HG03103 (cell line): Measurements from ENCODE around the gene ARMC9.
"Not testable (repeated sequence)": the region's sequence is repeated elsewhere in the genome, so short reads cannot be mapped to it uniquely, and the experiment has no call there.

Source experiments
- ATAC-seq: cut with Tn5 transposase; IDR thresholded peaks from one replicate; pipeline ENCODE4 v1.9.1; 2021; ENCODE audit warnings: low read depth; ENCODE audit not compliant: unreplicated experiment

The ARMC9 gene

DNA sequence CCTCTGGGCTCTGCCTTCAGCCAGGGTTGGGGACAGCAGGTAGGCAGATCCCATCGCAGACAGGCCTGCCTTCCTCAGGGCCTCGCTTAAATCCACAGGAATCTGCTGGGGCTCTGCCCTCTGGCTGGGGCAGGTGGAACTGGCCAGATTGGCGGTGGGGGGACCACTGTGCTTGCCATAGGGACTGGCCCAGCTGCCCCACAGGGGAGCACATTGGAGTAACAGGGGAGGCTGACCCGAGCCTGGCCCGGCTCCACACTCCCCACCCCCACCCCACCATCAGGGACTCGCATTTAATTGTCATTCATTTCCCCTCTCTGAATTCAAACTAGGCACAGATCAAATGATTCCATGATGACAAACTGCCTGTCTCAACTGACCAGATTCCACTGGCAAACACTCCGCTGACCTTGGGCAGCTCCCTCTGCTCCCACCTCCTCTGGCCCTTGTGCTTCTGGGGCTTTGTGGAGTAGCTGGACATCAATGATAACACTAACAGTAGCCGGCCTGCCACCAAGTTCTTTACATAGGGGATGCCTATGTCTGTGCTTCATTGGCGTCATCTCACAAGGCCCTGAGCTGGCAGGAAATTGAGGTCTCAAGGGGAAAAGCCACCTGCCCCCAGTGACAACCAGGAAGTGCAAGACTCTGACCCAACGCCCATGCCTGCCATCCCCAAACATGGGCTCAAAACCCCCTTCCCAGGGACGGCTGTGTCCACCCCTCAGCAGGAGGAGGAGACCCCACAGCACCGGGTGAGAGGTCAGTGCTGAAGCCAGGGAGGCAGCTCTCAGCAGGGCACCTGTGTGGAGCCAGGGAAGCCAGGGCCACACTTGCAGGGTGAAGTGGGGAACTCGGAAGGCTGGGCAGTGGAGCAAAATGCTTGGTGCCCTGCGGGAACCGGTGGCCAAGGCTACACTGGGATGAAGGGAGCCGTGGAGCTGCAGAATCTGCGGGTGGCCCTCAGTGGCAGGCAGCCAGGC is 195.0 kb downstream of the ARMC9 start:
- peak; percentile 36 for ATAC-seq

DNA sequence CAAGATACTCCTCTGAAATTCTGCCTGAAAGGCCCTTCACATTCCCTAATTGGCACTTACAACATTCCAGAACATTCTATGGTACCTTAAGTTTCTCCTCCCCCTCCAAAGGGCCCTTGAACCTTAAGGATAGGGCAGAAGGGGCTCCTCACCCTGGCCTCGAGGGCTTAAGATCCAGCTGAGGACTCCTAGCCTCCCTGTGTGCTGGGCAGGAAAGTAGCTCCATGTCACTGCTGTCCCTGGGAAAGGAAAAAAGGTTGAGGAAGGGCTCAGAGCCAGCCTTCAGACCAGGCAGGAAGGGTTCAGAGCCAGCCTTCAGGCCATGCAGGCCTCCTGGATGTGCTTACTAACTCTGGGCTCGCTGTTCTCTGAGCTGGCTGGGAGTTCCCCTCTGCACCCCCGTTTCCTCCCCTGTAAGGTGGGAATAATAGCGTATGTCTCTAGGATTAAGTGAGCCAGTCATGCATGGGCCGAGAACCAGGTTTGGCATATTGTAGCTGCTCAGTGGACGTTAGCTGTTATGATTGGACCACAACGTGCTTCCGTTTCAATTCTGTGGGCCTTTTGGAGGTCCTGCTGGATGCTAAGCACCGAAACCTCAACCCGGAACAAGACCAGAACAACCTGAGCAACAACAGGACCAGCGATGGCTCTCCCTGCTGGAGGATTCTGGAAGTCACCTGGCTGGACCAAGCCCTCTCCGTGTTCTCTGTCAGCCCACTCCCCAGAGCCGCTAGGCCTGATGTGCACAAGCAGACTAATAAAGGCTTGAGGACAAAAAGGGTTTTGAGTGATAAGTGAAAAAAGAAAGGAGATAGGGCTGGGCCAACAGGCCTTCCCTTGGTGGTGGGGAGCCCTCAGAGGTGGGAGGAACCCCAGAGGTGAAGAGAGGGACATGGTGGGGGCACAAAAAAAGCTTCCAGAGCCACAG is 196.0 kb downstream of the ARMC9 start:
- ATAC-seq, result peak; percentile 41

DNA sequence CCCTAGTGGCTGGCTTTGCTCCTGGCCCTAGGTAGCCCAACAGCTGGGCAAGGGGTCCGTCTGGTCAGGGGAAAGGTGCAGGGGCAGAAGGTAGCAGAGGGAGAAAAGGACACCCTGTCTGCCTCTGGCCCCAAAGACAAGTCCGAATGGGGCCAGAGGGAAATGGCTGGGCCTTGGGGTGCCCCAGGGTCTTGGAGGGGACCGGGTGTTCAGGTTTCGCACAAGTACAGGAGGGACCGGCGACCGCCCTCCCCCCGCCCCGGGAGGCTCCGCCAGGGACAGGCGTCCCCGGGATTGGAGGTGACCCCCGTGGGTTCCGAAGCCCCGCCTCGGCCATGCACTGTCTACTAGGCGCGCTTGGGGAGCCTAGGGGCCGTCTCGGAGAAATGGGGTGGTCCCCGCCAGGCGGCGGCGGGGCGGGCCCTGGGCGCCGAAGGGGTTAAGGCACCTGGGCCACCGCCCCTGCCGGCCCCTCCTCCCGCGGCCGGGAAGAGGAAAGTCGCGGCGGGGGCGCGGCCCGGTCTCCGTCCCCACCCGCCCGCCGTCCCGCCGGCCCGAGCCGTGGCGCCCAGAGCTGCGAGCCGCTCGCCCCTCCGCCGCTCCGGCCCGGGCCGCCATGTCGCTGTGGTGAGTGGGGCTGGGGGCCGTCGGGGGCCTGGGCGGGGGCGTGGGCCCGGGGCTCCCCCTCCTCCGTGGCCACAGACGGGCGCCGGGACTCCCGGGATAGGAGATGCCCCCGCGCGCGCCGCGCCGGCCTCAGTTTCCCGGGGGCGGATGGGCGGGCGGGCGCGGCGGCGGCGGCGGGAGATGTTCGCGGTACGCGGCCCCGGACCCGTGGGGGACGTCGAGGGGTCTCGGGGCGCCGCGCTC is 197.0 kb downstream of the ARMC9 start, which contains the start of gene B3GNT7:
B3GNT7 (plus strand) TSS at position 523 of the 870 bp plus-strand sequence; CDS start at position 617, 94 bp downstream.
- no peak for ATAC-seq

DNA sequence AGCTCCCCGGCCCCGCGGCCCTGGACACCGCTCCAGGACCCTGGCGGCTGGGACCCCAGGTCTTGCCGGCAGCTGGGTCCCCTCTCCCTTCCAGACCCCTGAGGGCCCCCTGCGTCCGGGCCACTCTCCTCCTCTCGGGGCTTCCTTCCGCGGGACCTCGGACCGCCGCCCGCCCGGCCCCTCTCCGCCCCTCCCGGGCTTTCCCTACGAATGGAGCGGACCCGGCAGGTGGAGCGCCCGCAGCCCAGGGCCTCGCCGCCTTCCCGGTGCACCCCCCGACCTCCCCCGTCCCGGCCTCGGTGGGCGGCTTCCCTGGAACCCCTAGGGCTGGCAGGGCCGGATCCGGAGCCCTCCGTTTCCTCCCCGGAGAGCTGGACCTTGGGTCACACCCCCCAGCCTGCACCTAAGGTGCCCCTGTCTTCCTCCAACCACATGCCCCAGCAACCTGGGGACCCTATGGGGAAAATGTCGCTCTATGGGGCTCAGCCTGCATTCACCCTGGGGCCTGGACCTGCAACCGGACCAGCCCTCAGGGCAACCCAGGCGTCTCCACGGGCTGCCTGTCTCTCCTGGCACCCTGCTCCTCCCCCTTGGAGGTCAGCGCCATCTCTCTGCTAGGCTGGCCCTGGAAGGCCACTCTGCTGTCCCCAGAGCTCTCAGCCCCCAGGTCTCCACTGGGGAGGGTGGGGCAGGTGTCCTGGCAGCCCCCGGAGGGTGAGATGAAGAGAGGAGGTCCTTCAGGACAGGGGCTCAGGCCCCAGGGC is 197.8 kb downstream of the ARMC9 start:
- ATAC-seq, result no peak

DNA sequence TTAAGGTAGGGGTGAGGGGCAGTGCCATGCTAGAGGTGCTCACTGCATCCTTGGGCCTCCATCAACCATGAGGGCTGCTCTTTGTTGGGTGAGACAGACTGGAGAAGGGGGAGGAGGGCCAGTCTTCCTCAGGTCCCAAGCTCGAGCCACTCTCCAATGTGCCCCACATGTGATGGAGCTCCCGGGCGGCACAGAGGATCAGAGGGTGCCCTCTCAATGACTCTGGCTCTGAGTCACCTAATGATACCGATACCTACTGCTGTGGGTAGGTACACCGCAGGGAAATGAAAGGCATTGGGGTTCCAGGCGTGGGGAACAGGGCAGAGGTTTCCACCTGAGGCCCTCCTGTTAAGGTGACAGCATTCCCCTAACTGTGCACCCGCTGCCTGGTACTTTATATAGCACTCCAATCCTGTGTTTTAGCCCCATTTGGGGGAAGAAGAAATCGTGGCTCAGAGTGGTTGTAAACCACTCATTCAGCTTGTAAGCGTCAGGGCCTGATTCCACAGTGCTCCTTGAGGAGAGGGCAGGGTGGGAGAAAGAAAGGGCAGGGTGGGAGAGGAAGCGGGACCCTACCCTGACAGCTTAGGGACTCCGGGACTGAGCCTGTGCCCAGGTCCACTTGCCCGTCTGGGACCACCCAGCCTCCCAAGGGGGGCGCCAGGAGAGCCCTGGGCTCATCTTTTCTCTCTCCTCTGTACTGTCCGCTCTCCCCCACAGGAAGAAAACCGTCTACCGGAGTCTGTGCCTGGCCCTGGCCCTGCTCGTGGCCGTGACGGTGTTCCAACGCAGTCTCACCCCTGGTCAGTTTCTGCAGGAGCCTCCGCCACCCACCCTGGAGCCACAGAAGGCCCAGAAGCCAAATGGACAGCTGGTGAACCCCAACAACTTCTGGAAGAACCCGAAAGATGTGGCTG is 198.8 kb downstream of the ARMC9 start:
- ATAC-seq, result no peak

DNA sequence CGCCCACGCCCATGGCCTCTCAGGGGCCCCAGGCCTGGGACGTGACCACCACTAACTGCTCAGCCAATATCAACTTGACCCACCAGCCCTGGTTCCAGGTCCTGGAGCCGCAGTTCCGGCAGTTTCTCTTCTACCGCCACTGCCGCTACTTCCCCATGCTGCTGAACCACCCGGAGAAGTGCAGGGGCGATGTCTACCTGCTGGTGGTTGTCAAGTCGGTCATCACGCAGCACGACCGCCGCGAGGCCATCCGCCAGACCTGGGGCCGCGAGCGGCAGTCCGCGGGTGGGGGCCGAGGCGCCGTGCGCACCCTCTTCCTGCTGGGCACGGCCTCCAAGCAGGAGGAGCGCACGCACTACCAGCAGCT is 199.5 kb downstream of the ARMC9 start:
- no peak for ATAC-seq

DNA sequence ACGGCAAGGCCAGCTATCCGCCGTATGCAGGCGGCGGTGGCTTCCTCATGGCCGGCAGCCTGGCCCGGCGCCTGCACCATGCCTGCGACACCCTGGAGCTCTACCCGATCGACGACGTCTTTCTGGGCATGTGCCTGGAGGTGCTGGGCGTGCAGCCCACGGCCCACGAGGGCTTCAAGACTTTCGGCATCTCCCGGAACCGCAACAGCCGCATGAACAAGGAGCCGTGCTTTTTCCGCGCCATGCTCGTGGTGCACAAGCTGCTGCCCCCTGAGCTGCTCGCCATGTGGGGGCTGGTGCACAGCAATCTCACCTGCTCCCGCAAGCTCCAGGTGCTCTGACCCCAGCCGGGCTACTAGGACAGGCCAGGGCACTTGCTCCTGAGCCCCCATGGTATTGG is 200.2 kb downstream of the ARMC9 start:
- ATAC-seq, result no peak

DNA sequence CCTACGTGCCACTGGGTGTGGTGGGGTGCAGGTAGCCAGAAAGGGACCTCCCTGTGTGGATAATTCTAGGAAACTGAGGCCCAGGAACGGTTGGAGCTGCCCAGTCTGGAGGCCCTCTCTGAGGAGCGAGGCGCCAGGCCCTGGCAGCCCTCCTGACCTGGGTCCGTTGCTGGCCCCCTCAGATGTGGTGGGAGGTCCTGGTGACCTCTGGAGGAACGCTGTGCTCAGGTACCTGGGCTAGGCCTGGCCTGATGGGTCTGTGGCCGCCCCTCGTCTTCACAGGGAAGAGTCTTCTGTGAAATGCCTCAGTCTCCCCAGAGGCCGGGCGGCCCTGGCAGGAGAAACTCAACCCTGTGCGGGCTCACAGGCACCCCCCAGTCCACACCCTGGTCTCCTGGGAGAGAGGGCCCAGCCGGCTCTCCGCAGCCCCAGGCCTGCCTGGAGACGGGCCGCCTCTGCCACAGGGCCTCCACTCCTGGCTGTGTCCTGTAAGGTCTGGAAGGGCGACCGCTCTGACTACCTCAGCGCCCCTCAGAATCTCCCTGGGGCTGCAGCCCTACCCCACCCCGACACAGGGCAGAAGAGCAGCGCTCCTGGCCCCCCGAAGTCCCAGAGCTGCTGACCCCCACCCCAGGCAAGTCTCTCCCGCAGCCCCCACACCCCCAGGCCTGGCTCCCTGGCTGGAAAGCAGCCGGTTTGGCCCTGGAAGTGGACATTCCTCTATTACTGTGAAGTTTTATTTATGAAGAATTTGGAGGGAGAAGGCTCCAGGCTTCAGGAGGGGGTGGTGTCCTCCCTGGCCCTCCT is 200.8 kb downstream of the ARMC9 start:
- no peak for ATAC-seq

DNA sequence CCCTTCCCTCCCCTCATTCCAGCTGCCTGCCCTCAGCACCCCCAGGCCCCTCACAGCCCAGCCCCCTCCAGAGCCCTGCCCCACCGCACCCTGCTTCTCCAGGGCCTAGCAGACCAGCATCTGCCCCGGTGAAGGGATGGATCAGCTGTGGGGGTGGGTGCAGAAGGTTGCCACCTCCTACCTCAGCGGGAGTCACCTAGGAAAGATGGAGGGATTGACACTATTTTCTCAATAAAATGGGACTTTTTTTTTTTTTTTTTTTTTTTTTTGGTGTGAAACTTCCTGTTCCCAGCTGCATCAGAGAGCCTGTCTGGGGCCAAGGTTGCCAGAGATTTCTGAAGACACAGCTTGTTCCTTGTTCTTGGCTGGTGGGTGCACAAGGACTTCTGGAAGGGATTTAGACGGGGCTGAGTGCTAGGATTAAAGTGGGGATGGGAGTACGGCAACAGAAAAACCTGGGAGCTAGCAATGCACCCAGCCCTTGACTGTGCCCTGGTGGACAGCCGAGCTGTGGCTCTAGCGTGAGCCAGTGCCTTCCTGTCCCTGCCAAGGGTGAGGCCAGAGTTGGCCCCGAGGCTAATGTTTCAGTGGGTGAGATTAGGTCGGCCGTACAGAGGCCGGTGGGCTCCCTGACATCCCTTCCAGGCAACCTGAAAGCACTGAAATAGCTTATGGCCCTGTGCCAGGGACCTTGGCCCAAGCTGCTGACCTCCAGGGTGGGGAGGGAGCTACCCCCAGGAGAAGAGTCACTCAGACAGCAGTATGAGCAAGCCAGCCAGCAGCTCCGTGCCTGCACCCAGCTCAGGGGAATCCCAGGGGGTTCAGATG is 201.6 kb downstream of the ARMC9 start:
- ATAC-seq, result no peak

DNA sequence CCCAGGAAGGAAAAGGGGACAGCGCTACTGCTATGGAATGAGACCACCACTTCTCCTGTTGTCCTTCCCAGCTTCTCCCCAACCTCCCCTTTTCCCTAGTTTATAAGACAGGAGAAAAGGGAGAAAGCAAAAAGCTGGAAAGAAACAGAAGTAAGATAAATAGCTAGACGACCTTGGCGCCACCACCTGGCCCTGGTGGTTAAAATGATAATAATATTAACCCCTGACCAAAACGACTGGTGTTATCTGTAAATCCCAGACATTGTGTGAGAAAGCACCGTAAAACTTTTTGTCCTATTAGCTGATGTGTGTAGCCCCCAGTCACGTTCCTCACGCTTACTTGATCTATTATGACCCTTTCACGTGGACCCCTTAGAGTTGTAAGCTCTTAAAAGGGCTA is 202.2 kb downstream of the ARMC9 start:
- not testable (repeated sequence) for ATAC-seq

DNA sequence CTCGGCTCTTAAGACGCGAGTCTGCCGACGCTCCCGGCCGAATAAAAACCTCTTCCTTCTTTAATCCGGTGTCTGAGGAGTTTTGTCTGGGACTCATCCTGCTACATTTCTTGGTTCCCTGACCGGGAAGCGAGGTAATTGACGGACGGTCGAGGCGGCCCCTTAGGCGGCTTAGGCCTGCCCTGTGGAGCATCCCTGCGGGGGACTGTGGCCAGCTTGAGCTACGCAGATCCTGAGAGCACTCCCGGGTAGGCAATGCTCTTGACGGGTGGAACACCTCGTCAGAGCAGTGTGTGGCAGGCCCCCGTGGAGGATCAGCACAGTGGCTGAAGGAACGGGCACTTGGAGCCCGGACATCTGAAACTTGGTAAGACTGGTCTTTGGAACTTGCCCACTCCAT is 202.7 kb downstream of the ARMC9 start:
- ATAC-seq, result not testable (repeated sequence)

DNA sequence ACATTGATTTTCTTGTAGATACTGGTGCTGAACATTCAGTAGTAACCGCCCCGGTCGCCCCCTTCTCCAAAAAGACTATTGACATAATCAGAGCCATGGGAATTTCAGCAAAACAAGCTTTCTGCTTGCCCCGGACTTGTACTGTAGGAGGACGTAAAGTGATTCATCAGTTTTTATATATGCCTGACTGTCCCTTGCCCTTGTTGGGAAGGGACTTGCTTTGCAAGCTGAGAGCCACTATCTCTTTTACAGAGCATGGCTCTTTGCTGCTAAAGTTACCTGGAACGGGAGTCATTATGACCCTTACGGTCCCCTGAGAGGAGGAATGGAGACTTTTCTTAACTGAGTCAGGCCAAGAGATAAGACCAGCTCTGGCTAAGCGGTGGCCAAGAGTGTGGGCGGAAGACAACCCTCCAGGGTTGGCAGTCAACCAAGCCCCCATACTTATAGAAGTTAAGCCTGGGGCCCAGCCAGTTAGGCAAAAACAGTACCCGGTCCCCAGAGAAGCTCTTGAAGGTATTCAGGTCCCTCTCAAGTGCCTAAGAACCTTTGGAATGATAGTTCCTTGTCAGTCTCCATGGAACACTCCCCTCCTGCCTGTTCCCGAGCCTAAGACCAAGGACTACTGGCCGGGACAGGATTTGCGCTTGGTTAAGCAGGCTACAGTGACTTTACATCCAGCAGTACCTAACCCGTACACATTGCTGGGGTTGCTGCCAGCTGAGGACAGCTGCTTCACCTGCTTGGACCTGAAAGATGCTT is 205.2 kb downstream of the ARMC9 start:
- not testable (repeated sequence) for ATAC-seq

DNA sequence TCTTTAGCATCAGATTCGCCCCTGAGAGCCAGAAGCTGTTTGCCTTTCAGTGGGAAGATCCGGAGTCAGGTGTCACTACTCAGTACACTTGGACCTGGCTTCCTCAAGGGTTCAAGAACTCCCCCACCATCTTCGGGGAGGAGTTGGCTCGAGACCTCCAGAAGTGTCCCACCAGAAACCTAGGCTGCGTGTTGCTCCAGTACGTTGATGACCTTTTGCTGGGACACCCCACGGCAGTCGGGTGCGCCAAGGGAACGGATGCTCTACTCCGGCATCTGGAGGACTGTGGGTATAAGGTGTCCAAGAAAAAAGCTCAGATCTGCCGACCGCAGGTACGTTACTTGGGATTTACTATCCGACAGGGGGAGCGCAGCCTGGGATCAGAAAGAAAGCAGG is 205.8 kb downstream of the ARMC9 start:
- ATAC-seq, result not testable (repeated sequence)

DNA sequence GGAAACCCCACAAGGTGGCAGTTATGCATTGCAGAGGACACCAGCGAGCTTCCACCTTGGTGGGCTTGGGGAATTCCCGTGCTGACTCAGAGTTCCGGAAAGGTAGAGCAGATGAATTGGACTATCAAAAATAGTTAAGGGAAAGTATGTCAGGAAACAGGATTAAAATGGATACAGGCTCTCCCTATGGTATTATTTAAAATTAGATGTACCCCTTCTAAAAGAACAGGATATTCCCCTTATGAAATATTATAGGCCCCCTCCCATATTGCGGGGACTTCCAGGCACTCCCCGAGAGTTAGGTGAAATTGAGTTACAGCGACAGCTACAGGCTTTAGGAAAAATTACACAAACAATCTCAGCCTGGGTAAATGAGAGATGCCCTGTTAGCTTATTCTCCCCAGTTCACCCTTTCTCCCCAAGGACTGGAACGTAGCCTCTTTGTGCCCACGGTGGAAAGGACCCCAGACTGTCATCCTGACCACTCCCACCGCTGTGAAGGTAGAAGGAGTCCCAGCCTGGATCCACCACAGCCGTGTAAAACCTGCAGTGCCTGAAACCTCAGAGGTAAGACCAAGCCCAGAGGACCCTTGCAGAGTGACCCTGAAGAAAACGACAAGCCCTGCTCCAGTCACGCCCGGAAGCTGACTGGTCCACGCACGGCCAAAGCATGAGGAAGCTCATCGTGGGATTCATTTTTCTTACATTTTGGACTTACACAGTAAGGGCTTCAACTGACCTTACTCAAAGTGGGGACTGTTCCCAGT is 207.4 kb downstream of the ARMC9 start:
- not testable (repeated sequence) for ATAC-seq

DNA sequence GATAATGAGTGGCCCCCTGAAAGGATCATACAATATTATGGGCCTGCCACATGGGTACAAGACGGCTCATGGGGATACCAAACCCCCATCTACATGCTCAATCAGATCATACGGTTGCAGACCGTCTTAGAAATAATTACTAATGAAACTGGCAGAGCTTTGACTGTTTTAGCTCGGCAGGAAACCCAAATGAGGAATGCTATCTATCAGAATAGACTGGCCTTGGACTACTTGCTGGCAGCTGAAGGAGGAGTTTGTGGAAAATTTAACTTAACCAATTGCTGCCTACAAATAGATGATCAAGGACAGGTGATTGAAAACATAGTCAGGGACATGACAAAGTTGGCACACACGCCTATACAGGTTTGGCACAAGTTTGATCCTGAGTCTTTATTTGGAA is 209.3 kb downstream of the ARMC9 start:
- not testable (repeated sequence) for ATAC-seq
